HG03045 (cell line): ENCODE measurements around the gene AARSD1.
"Not testable (repeated sequence)": the region's sequence is repeated elsewhere in the genome, so short reads cannot be mapped to it uniquely, and the experiment has no call there.

Experiments used
- ATAC-seq: cut with Tn5 transposase; IDR thresholded peaks from one replicate; pipeline ENCODE4 v1.9.1; 2021; ENCODE audit warnings: mild to moderate bottlenecking, moderate library complexity; ENCODE audit not compliant: unreplicated experiment

Gene AARSD1

DNA sequence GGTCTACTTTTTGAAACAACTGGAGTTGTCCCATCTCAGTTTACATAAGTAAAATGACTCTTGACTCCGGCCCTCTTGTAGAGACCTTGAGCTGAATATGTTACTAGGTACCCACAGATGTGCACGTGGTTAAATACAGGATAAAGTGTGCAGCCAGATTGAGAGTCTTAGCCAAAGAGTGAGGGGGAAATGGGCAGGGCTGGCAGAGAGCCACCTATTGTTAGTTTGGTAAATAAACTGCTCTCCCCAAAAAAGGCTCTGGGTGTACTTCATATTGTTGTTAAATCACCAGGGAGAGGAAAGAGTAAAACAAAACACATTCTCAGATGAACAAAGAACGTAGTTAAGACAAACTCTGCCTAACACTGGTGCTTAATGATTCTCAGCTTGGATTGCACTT lies 43.3 kb downstream of the AARSD1 start:
- ATAC-seq: no peak

- ATAC-seq: no peak
Measured at GRCh38 chr17:42920106-42920900, 44.0 kb downstream of the AARSD1 start.

DNA sequence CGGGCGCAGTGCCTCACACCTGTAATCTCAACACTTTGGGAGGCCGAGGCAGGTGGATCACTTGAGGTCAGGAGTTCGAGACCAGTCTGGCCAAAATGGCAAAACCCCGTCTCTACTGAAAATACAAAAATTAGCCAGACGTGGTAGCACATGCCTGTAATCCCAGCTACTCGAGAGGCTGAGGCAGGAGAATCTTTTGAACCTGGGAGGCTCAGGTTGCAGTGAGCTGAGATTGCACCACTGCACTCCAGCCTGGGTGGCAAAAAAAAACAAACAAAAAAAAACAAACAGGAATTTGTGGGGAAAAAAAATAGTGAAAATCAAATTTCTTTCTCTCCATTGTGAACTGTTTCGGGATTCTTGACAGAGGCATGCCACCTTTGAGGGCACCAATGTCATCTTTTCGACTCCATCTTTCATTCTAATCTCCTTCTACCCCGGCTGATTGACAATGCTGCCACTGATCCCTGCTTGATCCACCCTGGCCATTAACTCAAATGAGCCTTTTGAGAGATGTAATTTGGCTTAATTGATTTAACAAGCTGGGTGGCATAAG lies 44.7 kb downstream of the AARSD1 start:
- ATAC-seq: not testable (repeated sequence)

DNA sequence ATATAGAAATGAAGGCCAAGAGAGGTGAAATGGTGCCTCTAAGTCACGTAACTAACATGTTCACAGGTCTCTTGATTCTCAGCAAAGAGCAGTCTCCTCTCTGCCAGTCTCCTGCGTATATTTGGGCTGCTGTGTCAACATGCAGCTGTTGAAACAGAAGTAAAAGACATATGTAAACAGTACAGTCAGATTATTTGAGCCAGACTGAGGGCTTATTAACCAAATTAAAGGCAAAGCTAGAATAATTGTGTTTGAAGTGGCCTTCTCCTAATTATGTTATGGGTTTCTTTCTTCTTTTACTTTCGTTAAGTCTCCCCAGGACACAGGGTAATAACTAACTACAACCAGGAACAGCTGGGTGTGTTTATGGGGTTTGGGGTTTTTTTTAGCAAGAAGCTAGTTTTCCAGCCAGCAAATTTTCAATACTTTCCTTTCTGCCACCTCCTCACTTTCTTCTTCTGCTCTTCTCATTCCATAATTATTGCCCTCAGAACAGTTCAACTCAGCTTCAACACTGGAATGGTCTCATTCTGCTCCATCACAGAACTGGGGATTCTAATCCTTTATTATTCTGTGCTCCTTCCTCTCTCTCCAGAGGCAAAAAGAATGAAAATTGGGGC lies 45.2 kb downstream of the AARSD1 start:
- no peak for ATAC-seq

DNA sequence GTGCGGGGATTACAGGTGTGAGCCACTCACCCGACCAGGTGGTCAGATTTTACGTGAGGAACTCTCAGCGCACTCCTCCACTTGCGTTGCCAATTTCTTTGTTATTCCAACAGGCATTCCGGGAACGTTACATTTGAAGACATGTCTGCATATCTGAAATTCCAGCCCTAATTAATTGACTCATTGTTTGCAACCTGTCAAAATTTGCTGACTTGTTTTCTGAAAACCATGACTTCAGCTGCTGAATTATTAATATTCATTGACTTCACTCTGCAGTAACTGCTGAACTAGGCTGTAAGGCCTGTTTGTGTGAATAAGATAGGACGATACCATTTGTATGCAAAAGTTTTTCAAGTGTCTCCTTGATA lies 47.0 kb downstream of the AARSD1 start:
- ATAC-seq: no peak

DNA sequence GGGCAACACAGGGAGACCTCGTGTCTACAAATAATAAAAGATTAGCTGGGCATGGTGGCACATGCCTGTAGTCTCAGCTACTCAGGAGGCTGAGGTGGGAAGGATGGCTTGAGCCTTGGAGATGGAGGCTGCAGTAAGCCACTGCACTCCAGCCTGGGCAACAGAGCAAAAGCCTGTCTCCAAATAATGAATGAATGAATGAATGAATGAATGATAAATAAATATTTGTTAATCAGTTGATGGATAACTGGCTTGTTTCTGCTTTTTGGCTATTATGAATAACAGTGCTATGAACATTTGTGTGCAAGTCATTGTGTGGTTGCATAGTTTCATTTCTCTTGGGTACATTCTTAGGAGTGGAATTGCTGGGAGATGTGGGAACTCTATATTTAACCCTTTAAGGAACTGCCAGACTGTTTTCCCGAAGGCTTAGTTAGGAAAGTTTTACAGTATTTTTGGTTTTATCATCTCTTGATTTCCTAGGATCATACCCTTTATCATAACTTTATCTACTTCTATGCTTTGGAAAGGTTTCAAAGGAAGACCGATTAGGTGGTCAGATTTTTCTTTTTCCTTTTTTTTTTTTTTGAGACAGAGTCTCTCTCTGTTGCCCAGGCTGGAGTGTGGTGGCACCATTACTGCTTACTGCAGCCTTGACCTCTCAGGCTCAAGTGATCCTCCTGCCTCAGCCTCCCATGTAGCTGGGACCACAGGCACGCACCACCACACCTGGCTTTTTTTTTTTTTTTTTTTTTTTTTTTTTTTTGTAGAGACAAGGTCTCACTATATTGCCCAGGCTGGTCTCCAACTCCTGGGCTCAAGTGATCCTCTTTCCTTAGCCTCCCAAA lies 47.6 kb downstream of the AARSD1 start:
- not testable (repeated sequence) for ATAC-seq

GRCh38 chr17:42915288-42915687 lies 49.0 kb downstream of the AARSD1 start:
- not testable (repeated sequence) for ATAC-seq

GRCh38 chr17:42913981-42914617 lies 50.2 kb downstream of the AARSD1 start:
- ATAC-seq: no peak

- no peak for ATAC-seq
Measured at GRCh38 chr17:42913522-42913921, 50.7 kb downstream of the AARSD1 start.

- no peak for ATAC-seq
Measured at GRCh38 chr17:42908872-42909700, 55.2 kb downstream of the AARSD1 start.

DNA sequence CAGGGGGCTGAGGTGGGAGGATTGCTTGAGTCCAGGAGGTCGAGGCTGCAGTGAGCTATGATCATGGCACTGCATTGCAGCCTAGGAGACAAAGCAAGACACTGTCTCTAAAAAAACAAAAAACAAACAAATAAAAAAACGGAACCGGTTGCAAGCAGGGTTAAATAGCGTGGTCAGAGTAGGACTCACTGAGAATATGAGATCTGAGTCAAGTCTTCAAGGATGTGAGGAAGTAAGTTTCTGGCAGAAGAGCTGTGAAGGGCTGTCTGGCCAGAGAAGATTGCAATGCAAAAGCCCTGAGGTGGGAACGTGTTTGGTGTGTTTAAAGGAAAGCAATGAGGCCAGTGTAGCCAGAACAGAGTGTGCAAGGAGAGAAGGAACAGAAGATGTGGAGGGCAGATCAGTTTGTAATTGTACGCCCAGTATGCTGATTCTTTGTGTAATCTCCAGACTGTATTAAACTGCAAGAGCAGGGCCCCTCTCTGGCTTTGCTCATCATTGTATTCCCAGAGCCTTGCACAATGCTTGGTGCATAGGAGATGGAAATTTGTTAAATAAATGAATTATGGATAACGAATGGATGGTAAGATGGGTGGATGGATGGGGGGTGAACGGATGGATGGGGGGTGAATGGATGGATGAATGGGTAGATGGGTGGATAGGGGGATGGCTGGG lies 57.3 kb downstream of the AARSD1 start:
- no peak for ATAC-seq

DNA sequence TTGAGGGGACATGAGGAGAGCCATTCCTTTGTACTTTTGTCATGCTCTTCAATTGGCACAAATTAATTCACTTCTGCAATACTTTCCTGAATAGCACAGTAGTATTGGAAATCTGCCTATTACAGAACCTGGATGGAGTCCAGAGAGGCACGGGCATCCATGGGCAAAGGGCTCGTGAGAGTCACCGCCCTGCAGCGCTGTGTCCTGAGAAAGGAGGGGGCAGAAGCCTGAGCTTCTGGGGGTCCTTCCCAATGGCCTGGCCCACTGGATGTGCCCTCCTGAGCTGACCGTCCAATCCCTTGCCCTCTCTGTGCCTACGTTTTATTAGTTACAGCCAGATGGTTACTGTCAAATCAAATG lies 60.2 kb downstream of the AARSD1 start:
- ATAC-seq: no peak

- no peak for ATAC-seq
Measured at GRCh38 chr17:42901535-42902229, 62.6 kb downstream of the AARSD1 start.
